H9 (cell line): ENCODE results near the gene KMT2C. TPM values are rescaled to one million over a fixed set of nuclear protein-coding genes. Genes with fewer than 3 reads are reported as not detected.
"Not testable (repeated sequence)": the region's sequence is repeated elsewhere in the genome, so short reads cannot be mapped to it uniquely, and the experiment has no call there.

Experiments
- DNase-seq: peaks from one replicate; pipeline ENCODE4 v3.0.0-alpha.2; 2017
- H2AFZ ChIP-seq: one replicate; pipeline ENCODE4 v1.6.1; 2013; ENCODE audit warnings: mild to moderate bottlenecking, low read length, control low read depth, moderate library complexity
- H2AK5ac ChIP-seq: 2 replicates; pipeline ENCODE4 v1.6.1; 2013; ENCODE audit warnings: low read length, control low read depth, mixed read lengths; ENCODE audit not compliant: insufficient read length
- H2BK120ac ChIP-seq: one replicate; pipeline ENCODE4 v1.6.1; 2013; ENCODE audit warnings: low read depth, mild to moderate bottlenecking, low read length, control low read depth, inconsistent platforms; ENCODE audit not compliant: poor library complexity, severe bottlenecking
- H2BK12ac ChIP-seq: 2 replicates; pipeline ENCODE4 v1.6.1; 2013; ENCODE audit warnings: low read length, control low read depth, mixed read lengths, low read depth; ENCODE audit not compliant: insufficient read length
- H2BK15ac ChIP-seq: 2 replicates; pipeline ENCODE4 v1.6.1; 2013; ENCODE audit warnings: low read depth, low read length, control low read depth
- H2BK20ac ChIP-seq: one replicate; pipeline ENCODE4 v1.6.1; 2013; ENCODE audit warnings: low read depth, mild to moderate bottlenecking, low read length, control low read depth, inconsistent platforms; ENCODE audit not compliant: poor library complexity, severe bottlenecking
- H2BK5ac ChIP-seq: 2 replicates; pipeline ENCODE4 v1.6.1; 2013; ENCODE audit warnings: low read length, control low read depth, mixed read lengths; ENCODE audit not compliant: insufficient read length
- H3K14ac ChIP-seq: 2 replicates; pipeline ENCODE4 v1.6.1; 2013; ENCODE audit warnings: low read length, control low read depth; ENCODE audit not compliant: insufficient read depth
- H3K18ac ChIP-seq: 2 replicates; pipeline ENCODE4 v1.6.1; 2013; ENCODE audit warnings: low read depth, mild to moderate bottlenecking, mixed read lengths, low read length, control low read depth; ENCODE audit not compliant: insufficient read length
- H3K23ac ChIP-seq: 2 replicates; pipeline ENCODE4 v1.6.1; 2013; ENCODE audit warnings: low read length, control low read depth, mixed read lengths, low read depth; ENCODE audit not compliant: insufficient read length
- H3K23me2 ChIP-seq: 2 replicates; pipeline ENCODE4 v1.6.1; 2013; ENCODE audit warnings: low read depth, mild to moderate bottlenecking, mixed read lengths, low read length, control low read depth; ENCODE audit not compliant: insufficient read length, poor library complexity, severe bottlenecking
- H3K27ac ChIP-seq: 2 replicates; pipeline ENCODE4 v1.5.1; 2013; ENCODE audit warnings: low read length, control low read depth, mixed read lengths, low read depth; ENCODE audit not compliant: insufficient read length
- H3K27me3 ChIP-seq: 2 replicates; pipeline ENCODE4 v1.6.1; 2013; ENCODE audit warnings: low read length, control low read depth, inconsistent platforms; ENCODE audit not compliant: insufficient read depth
- H3K4ac ChIP-seq: 2 replicates; pipeline ENCODE4 v1.6.1; 2013; ENCODE audit warnings: low read depth, mild to moderate bottlenecking, control low read depth, inconsistent platforms, low read length, moderate library complexity
- H3K4me1 ChIP-seq: 2 replicates; pipeline ENCODE4 v1.6.1; 2013; ENCODE audit warnings: low read length, control low read depth, inconsistent platforms; ENCODE audit not compliant: insufficient read depth
- H3K4me2 ChIP-seq: 2 replicates; pipeline ENCODE4 v1.6.1; 2013; ENCODE audit warnings: low read length, control low read depth, mixed read lengths; ENCODE audit not compliant: insufficient read length, insufficient read depth
- H3K56ac ChIP-seq: 2 replicates; pipeline ENCODE4 v1.6.1; 2013; ENCODE audit warnings: low read depth, mild to moderate bottlenecking, mixed read lengths, low read length, control low read depth; ENCODE audit not compliant: insufficient read length
- H3K79me1 ChIP-seq: 2 replicates; pipeline ENCODE4 v1.6.1; 2013; ENCODE audit warnings: low read depth, mild to moderate bottlenecking, moderate library complexity, low read length, control low read depth, inconsistent platforms; ENCODE audit not compliant: insufficient read depth, poor library complexity, severe bottlenecking
- H3K79me2 ChIP-seq: 2 replicates; pipeline ENCODE4 v1.6.1; 2013; ENCODE audit warnings: low read length, control low read depth, inconsistent platforms; ENCODE audit not compliant: insufficient read depth
- H3K9ac ChIP-seq: 2 replicates; pipeline ENCODE4 v1.6.1; 2013; ENCODE audit warnings: low read length, control low read depth, mixed read lengths; ENCODE audit not compliant: insufficient read length; ENCODE audit errors: extremely low read depth
- H3K9me3 ChIP-seq: one replicate; pipeline ENCODE4 v1.6.1; 2013; ENCODE audit warnings: low read depth, low read length, inconsistent platforms; ENCODE audit not compliant: control insufficient read depth
- H3T11ph ChIP-seq: one replicate; pipeline ENCODE4 v1.6.1; 2013; ENCODE audit warnings: mild to moderate bottlenecking, low read length, control low read depth, inconsistent platforms
- H4K20me1 ChIP-seq: one replicate; pipeline ENCODE4 v1.6.1; 2013; ENCODE audit not compliant: control insufficient read depth, insufficient read length, insufficient read depth
- H4K5ac ChIP-seq: 2 replicates; pipeline ENCODE4 v1.6.1; 2013; ENCODE audit warnings: low read depth, mild to moderate bottlenecking, mixed read lengths, low read length, control low read depth; ENCODE audit not compliant: insufficient read length
- H4K8ac ChIP-seq: replicated peaks from 2 replicates; pipeline ENCODE4 v1.6.1; 2013; ENCODE audit warnings: low read length, control low read depth, mixed read lengths, low read depth; ENCODE audit not compliant: insufficient read length
- H4K91ac ChIP-seq: 2 replicates; pipeline ENCODE4 v1.6.1; 2013; ENCODE audit warnings: low read depth, mild to moderate bottlenecking, moderate library complexity, mixed read lengths, low read length, control low read depth; ENCODE audit not compliant: insufficient read length
- H3K27ac Mint-ChIP-seq, 3 experiments: 2 replicates in 2 of 3; 3 replicates in 1 of 3; pipeline ENCODE4 v1.8.0; 2020 to 2021; ENCODE audit warnings: mixed read lengths in 3 of 3, mild to moderate bottlenecking in 1 of 3, moderate library complexity in 1 of 3
- H3K27me3 Mint-ChIP-seq: 2 replicates; pipeline ENCODE4 v1.8.0; 2021; ENCODE audit warnings: low read depth, mild to moderate bottlenecking, moderate library complexity, mixed read lengths
- H3K36me3 Mint-ChIP-seq, 3 experiments: 2 replicates in 2 of 3; 3 replicates in 1 of 3; pipeline ENCODE4 v1.8.0; 2020 to 2021; ENCODE audit warnings: low read depth in 3 of 3, mixed read lengths in 3 of 3; ENCODE audit not compliant: insufficient read depth in 1 of 3
- H3K4me1 Mint-ChIP-seq, 2 experiments: 2 replicates each; pipeline ENCODE4 v1.8.0; 2020; ENCODE audit warnings: mixed read lengths in 2 of 2
- H3K4me3 Mint-ChIP-seq, 2 experiments: 2 replicates in 1 of 2; 3 replicates in 1 of 2; pipeline ENCODE4 v1.8.0; 2020 to 2021; ENCODE audit warnings: mild to moderate bottlenecking in 2 of 2, mixed read lengths in 2 of 2, moderate library complexity in 1 of 2
- H3K9me3 Mint-ChIP-seq, 2 experiments: 2 replicates in 1 of 2; 3 replicates in 1 of 2; pipeline ENCODE4 v1.8.0; 2020; ENCODE audit warnings: mild to moderate bottlenecking in 2 of 2, mixed read lengths in 2 of 2, moderate library complexity in 1 of 2
- WGBS: extraction: QIAGEN DNeasy Blood & Tissue Kit; methylation state at CpG from one replicate; pipeline ENCODE4 v1.1.7; 2013; ENCODE audit warnings: missing lambda C conversion rate, low lambda C conversion rate, mixed read lengths; ENCODE audit not compliant: insufficient read length; ENCODE audit errors: extremely low coverage; 5-methylcytosine and 5-hydroxymethylcytosine counted together
- total RNA-seq: library from RNA; stranded (reverse); gene quantifications from 2 replicates; pipeline ENCODE4 v1.2.1, GENCODE V29; 2021

The KMT2C gene
- total RNA-seq, 1 experiment from 2014 or later, result 32.2 TPM

DNA sequence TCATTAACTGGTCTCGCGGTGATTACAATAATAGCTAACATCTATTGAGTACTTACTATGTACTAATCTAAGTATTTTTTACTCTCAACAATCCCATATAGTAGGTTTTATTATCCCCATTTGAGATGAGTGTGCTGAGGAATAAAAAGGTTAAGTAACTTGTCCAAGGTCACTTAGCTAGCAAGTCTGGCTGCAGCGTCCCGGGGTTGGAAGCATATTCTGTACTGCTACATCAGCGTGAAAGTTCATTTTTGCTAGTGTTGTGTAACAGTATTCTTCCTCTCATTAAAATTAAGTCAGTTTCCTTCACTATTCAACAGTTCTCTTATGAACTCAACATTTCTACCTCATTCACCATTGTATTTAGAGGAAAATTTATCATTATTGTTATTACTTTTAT, 199.5 kb downstream of the KMT2C start:
- not testable (repeated sequence) for H2AK5ac ChIP-seq, H3K4ac ChIP-seq, H4K5ac ChIP-seq, H3K9me3 ChIP-seq, H3T11ph ChIP-seq, H3K4me2 ChIP-seq, H3K23ac ChIP-seq, H4K20me1 ChIP-seq, H3K56ac ChIP-seq, H3K79me1 ChIP-seq, H3K9ac ChIP-seq, H4K91ac ChIP-seq, DNase-seq, H3K27me3 Mint-ChIP-seq, H3K4me1 ChIP-seq, H4K8ac ChIP-seq, H3K4me3 Mint-ChIP-seq, H2BK12ac ChIP-seq, H3K23me2 ChIP-seq, H2BK120ac ChIP-seq, H3K27me3 ChIP-seq, H2BK5ac ChIP-seq, H3K18ac ChIP-seq, H2AFZ ChIP-seq, H2BK20ac ChIP-seq, H3K79me2 ChIP-seq, H3K36me3 Mint-ChIP-seq, H2BK15ac ChIP-seq, H3K9me3 Mint-ChIP-seq, H3K27ac Mint-ChIP-seq, H3K27ac ChIP-seq, H3K14ac ChIP-seq
- no CpG with 5 or more reads among the region's 5 CpGs for WGBS
- peaks cover 9 to 11% of the 10 kb centered on the region in 2 experiments for H3K4me1 Mint-ChIP-seq

DNA sequence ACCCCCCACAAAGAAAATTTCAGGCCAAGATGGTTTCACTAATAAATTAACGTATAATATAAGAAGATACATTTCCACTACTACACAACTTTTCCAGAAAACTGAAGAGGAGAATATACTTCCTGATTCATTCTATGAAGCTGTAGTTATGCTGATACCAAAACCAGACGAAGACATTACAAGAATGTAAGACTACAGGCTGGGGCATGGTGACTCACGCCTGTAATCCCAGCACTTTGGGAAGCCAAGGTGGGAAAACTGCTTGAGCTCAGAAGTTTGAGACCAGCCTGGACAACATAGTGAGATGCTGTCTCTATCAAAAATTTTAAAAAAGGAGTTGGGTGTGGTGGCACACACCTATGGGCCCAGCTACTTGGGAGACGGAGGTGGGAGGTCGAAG, 201.4 kb downstream of the KMT2C start:
- not testable (repeated sequence) for H2BK5ac ChIP-seq, H3K27ac ChIP-seq, H2AK5ac ChIP-seq, H2BK120ac ChIP-seq, H3K23ac ChIP-seq, H3K9ac ChIP-seq, H3K9me3 ChIP-seq, H3K27me3 Mint-ChIP-seq, H4K8ac ChIP-seq, H3K79me1 ChIP-seq, H3K4me1 ChIP-seq, H3K4me2 ChIP-seq, H3K9me3 Mint-ChIP-seq, H3K23me2 ChIP-seq, H2BK15ac ChIP-seq, H3K4ac ChIP-seq, H2AFZ ChIP-seq, H3K4me1 Mint-ChIP-seq, H3K27me3 ChIP-seq, H3K18ac ChIP-seq, H3K36me3 Mint-ChIP-seq, DNase-seq, H2BK20ac ChIP-seq, H3T11ph ChIP-seq, H4K91ac ChIP-seq, H3K56ac ChIP-seq, H3K14ac ChIP-seq, H3K4me3 Mint-ChIP-seq, H4K5ac ChIP-seq, H2BK12ac ChIP-seq, H3K79me2 ChIP-seq, H4K20me1 ChIP-seq
- no CpG with 5 or more reads among the region's 5 CpGs for WGBS
- H3K27ac Mint-ChIP-seq, result peak overlapping the region in 1 of 3 experiments; percentile 68; a peak in 2 of 7 replicates
